A673 (cell line): ENCODE data around the gene STEAP1B.

ENCODE experiments used
- CTCF ChIP-seq: fragments of 300-800, 200-600 bp; sonication (generic); conservative IDR thresholded peaks from 2 replicates; pipeline ENCODE4 v1.5.1; 2017; ENCODE audit warnings: low read depth, mild to moderate bottlenecking, antibody characterized with exemption, low read length, moderate library complexity, mixed read lengths
- EZH2 ChIP-seq: fragments of 200-600 bp; sonication (generic); IDR thresholded peaks from 2 replicates; pipeline ENCODE4 v1.6.1; 2017; ENCODE audit warnings: borderline replicate concordance, low read depth, mild to moderate bottlenecking, mixed read lengths, antibody characterized with exemption, low read length; ENCODE audit not compliant: poor library complexity, severe bottlenecking

GRCh38 chr7:22432203-22432718 is 67.7 kb downstream of the STEAP1B start:
- no peak for TF ChIP-seq CTCF
- no peak for TF ChIP-seq EZH2
